HL-60 (cell line): Measurements from ENCODE around the gene SYCP2.

Source experiments
- POLR2AphosphoS5 ChIP-seq: IDR thresholded peaks from 2 replicates; pipeline ENCODE4 v1.6.1; 2012; ENCODE audit warnings: low read depth
- TF ChIP-seq, protein P1 (sequence below): IDR thresholded peaks from one replicate; pipeline ENCODE4 v1.5.1; 2011; ENCODE audit warnings: low read length, control low read depth, inconsistent platforms; ENCODE audit not compliant: insufficient read depth
- TF ChIP-seq, protein P2 (sequence below): IDR thresholded peaks from 2 replicates; pipeline ENCODE4 v1.6.1; 2012; ENCODE audit warnings: low read depth; ENCODE audit not compliant: insufficient replicate concordance

DNA sequence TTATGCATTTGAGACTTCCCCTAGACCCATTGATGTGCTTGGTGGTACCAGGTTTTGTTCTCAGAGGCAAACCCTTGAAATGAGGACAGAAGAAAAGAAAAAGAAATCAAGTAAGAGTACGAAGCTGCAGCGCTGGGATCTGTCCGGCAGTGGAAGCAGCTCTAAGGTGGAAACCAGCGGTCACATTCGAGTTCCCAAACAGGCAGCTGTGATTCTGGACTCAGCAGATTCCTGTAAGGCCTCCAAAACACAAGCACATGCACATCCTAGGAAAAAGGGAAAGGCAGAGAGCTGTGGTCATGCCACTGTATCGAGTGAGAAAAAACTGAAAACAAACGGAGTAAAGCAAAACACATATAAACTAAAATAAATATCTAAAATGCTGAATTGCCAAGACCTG is 11.3 kb upstream of the SYCP2 start:
- TF ChIP-seq, protein P1, sequence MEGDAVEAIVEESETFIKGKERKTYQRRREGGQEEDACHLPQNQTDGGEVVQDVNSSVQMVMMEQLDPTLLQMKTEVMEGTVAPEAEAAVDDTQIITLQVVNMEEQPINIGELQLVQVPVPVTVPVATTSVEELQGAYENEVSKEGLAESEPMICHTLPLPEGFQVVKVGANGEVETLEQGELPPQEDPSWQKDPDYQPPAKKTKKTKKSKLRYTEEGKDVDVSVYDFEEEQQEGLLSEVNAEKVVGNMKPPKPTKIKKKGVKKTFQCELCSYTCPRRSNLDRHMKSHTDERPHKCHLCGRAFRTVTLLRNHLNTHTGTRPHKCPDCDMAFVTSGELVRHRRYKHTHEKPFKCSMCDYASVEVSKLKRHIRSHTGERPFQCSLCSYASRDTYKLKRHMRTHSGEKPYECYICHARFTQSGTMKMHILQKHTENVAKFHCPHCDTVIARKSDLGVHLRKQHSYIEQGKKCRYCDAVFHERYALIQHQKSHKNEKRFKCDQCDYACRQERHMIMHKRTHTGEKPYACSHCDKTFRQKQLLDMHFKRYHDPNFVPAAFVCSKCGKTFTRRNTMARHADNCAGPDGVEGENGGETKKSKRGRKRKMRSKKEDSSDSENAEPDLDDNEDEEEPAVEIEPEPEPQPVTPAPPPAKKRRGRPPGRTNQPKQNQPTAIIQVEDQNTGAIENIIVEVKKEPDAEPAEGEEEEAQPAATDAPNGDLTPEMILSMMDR = no peak
- no peak for TF ChIP-seq POLR2AphosphoS5
- TF ChIP-seq, protein P2, sequence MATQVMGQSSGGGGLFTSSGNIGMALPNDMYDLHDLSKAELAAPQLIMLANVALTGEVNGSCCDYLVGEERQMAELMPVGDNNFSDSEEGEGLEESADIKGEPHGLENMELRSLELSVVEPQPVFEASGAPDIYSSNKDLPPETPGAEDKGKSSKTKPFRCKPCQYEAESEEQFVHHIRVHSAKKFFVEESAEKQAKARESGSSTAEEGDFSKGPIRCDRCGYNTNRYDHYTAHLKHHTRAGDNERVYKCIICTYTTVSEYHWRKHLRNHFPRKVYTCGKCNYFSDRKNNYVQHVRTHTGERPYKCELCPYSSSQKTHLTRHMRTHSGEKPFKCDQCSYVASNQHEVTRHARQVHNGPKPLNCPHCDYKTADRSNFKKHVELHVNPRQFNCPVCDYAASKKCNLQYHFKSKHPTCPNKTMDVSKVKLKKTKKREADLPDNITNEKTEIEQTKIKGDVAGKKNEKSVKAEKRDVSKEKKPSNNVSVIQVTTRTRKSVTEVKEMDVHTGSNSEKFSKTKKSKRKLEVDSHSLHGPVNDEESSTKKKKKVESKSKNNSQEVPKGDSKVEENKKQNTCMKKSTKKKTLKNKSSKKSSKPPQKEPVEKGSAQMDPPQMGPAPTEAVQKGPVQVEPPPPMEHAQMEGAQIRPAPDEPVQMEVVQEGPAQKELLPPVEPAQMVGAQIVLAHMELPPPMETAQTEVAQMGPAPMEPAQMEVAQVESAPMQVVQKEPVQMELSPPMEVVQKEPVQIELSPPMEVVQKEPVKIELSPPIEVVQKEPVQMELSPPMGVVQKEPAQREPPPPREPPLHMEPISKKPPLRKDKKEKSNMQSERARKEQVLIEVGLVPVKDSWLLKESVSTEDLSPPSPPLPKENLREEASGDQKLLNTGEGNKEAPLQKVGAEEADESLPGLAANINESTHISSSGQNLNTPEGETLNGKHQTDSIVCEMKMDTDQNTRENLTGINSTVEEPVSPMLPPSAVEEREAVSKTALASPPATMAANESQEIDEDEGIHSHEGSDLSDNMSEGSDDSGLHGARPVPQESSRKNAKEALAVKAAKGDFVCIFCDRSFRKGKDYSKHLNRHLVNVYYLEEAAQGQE = no peak
